Thyroid gland (tissue), 4 donors: Measurements from ENCODE around the gene EDAR.

Experiments used
- CTCF ChIP-seq, 6 experiments: fragments of 200-600 bp in 3 of 6; fragments of 450-650 bp in 3 of 6; sonication (generic) in 3 of 6; IDR thresholded peaks; one replicate each; pipeline ENCODE4 v1.5.1; 2016 to 2019; ENCODE audit warnings: antibody characterized with exemption in 6 of 6, mild to moderate bottlenecking in 2 of 6, inconsistent platforms in 1 of 6, moderate library complexity in 1 of 6
- POLR2A ChIP-seq, 2 donors: fragments of 450-650 bp; IDR thresholded peaks; one replicate each; pipeline ENCODE4 v1.6.1; 2017; ENCODE audit warnings: antibody characterized with exemption in 2 of 2, mild to moderate bottlenecking in 2 of 2, moderate library complexity in 1 of 2

DNA sequence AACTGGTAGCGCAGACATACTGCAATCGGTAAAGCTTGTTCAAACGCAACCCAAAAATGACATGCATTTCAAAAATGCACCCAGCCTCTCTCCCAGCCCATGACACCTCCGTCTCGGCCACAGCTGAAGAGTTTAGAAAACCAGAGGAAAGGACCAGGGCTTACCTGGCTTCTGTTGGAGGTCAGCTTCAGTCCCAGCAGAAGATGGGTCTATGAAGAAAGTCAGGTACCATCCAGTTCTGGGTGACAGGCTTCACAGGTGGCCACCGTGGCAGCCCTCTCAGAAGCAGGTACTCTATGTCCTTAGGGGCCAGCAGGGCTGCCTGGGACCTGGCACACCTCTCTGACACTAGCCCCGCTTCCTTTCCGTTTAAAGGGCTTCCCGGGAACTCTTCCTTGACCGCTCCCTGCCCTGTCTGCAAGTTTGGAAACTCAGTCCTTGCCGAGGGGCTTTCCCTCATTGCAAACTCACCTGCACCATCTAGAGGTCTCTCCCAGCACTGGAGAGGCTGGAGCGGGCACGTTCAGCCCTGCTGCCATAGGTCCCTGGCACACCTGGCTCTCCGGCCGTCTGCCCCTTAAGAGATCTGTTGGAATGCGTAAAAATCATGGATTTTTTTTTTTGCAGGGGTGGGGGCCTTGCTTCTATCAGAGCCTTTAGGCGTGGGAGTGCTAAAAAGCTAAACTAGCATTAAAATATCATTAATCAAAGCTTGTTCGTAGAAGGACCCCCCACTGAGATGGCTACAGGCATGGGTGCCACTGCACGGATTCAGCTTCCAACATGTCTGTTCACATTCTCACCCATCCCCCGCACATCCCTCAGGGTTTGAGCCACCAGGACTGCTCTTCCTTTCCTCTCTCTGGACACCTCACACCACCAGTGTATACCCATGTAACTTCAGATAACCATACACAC is at the start of gene EDAR:
- TF ChIP-seq POLR2A (IDR thresholded peaks at IDR 0.05): no peak
- peak in 3 of 6 experiments; percentile 55 to 68 (median 56) for TF ChIP-seq CTCF (IDR thresholded peaks at IDR 0.05)
